KOPT-K1 (cell line): Measurements from ENCODE around the gene FGD6.
"Not testable (repeated sequence)": the region's sequence is repeated elsewhere in the genome, so short reads cannot be mapped to it uniquely, and the experiment has no call there.

Source experiments
- H3K27ac ChIP-seq: fragments of 200-600 bp; sonication (generic); 2 replicates; pipeline ENCODE4 v1.5.1; 2016; ENCODE audit warnings: antibody characterized with exemption, mild to moderate bottlenecking, low read depth, low read length; ENCODE audit not compliant: poor library complexity, severe bottlenecking
- H3K36me3 ChIP-seq: fragments of 200-600 bp; sonication (generic); 2 replicates; pipeline ENCODE4 v1.5.1; 2017; ENCODE audit warnings: antibody characterized with exemption, mild to moderate bottlenecking, low read length, moderate library complexity; ENCODE audit not compliant: insufficient read depth
- H3K9me3 ChIP-seq: fragments of 200-600 bp; sonication (generic); 2 replicates; pipeline ENCODE4 v1.5.1; 2017; ENCODE audit warnings: antibody characterized with exemption, low read length, mild to moderate bottlenecking; ENCODE audit not compliant: insufficient read depth, poor library complexity, severe bottlenecking

FGD6 gene

DNA sequence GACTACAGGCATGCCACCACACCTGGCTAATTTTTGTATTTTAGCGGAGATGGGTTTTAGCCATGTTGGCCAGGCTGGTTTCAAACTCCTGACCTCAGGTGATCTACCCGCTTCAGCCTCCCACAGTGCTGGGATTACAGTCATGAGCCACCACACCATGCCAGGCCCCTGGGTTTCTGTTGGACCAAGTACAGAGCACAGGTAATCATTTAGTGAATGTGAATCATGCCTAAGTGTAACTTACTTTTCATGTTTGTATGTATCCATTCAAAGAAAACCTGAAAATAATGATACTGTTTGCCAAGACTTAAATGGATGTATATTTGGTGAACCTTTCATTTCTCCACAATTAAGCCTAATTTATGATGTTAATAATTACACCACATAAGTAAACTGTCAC is 65.9 kb downstream of the FGD6 start:
- no peak overlapping the region for H3K27ac ChIP-seq
- H3K36me3 ChIP-seq: no peaks in the 10 kb centered on the region
- H3K9me3 ChIP-seq: no peaks in the 10 kb centered on the region

- Histone ChIP-seq H3K36me3 (no peaks in the 10 kb centered on the region), H3K9me3 (no peaks in the 10 kb centered on the region), H3K27ac (no peak overlapping the region)
These were observed 66.8 kb downstream of the FGD6 start for GRCh38 chr12:95150501-95150900.

GRCh38 chr12:95147866-95148265 is 69.4 kb downstream of the FGD6 start:
- H3K27ac ChIP-seq: no peak overlapping the region
- no peaks in the 10 kb centered on the region for H3K36me3 ChIP-seq
- no peaks in the 10 kb centered on the region for H3K9me3 ChIP-seq

DNA sequence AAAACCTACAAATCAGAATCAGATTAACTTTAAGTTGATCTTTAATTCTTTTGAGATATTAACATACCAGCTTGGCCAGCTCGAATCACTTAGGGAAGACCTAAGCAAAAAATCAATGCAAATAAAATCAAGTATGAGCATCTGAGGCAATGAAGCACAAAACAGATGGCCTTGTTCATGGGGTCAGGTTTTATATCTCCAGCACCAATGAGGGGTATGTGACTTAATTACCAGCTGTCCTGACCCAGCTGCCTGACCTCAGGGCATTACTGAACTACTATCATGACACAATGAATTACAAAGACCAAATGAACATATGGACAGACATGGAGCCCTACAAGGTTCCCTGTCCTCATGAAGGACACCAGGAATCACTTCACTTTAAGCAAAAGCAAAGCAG is 70.5 kb downstream of the FGD6 start:
- Histone ChIP-seq H3K36me3 (no peaks in the 10 kb centered on the region), H3K9me3 (no peaks in the 10 kb centered on the region), H3K27ac (no peak overlapping the region)

DNA sequence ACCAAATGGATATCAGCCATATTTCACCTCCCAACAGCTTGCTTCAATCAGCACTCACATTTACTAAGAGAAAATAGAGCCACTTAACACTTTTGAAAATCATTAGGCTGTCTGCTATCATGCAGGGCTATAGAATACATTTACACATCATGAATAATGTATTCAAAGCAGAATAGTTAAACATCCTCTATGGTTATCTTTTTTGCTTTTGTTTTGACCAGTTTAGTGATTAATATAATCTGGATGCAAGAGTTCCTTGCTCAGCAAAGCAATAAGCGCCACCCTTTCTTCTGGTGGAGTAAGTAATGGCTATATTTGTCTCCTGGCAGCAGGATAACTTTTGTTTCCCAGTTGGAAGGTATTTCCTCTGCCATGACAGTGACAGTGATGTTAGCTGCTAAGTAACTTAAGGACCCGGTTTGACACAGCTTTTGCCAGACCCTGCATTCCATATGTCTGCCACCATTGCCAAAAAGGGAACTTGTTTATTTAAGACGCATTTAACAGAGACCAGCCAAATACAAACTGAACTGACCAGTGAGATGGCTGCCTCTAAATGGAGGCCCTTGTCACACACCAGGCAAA is 73.6 kb downstream of the FGD6 start:
- H3K9me3 ChIP-seq: no peaks in the 10 kb centered on the region
- no peak overlapping the region for H3K27ac ChIP-seq
- H3K36me3 ChIP-seq: no peaks in the 10 kb centered on the region

GRCh38 chr12:95142431-95143151 is 74.7 kb downstream of the FGD6 start:
- H3K9me3 ChIP-seq: no peaks in the 10 kb centered on the region
- no peak overlapping the region for H3K27ac ChIP-seq
- no peaks in the 10 kb centered on the region for H3K36me3 ChIP-seq

DNA sequence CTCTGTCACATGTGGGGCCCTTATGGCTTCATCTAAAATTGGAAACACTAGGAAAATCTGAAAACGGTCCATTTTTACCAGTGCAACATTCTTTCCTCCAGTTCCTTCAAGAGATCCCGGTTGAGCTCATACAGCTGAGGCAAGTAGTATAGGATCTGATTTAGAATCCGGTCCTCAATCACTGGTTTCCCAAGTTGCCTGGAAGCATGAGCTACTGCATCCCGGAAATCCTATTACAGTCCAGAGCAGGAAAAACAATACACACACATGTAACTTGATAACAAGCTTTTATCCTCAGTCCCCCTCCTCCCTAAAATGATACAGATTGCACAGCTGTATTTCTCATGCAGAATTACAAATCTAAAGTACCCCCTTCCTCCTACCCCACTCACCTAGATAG is 76.0 kb downstream of the FGD6 start:
- no peak overlapping the region for H3K27ac ChIP-seq
- H3K36me3 ChIP-seq: no peaks in the 10 kb centered on the region
- no peaks in the 10 kb centered on the region for H3K9me3 ChIP-seq

DNA sequence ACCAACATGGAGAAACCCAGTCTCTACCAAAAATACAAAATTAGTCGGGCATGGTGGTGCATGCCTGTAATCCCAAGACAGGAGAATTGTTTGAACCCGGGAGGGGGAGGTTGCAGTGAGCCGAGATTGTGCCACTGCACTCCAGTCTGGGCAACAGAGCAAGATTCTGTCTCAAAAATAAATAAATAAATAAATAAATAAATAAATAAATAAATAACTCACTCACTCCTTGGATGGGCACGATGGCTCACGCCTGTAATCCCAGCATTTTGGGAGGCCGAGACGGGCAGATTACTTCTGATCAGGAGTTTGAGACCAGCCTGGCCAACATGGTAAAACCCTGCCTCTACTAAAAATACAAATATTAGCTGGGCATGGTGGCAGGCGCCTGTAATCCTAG is 79.2 kb downstream of the FGD6 start:
- not testable (repeated sequence) for H3K9me3 ChIP-seq, H3K36me3 ChIP-seq, H3K27ac ChIP-seq

DNA sequence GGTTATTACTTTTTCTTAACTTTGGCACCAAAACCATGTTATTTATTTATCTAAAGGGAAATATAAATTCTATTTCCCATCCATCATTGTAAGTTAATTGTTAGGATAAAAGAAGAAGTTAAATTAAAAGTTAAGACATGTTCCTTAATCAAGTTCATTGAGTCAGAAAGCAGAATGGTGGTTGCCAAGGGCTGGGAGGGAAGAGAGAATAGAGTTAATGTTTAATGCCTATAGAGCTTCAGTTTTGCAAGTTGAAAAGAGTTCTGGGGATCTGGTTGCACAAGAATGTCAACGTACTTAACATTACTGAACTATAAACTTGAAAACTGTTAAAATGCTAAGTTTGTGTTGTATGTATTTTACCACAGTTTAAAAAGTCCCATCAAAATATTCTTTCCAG is 80.7 kb downstream of the FGD6 start:
- H3K36me3 ChIP-seq: no peaks in the 10 kb centered on the region
- H3K9me3 ChIP-seq: no peaks in the 10 kb centered on the region
- H3K27ac ChIP-seq: no peak overlapping the region

- H3K9me3 ChIP-seq: no peaks in the 10 kb centered on the region
- no peaks in the 10 kb centered on the region for H3K36me3 ChIP-seq
- H3K27ac ChIP-seq: no peak overlapping the region
These were observed 83.2 kb downstream of the FGD6 start for GRCh38 chr12:95134085-95134484.

- Histone ChIP-seq H3K27ac (no peak overlapping the region), H3K36me3 (no peaks in the 10 kb centered on the region)
These were observed 85.5 kb downstream of the FGD6 start for GRCh38 chr12:95131589-95132340.

GRCh38 chr12:95130096-95130495 is 87.2 kb downstream of the FGD6 start:
- Histone ChIP-seq H3K9me3 (no peaks in the 10 kb centered on the region), H3K27ac (no peak overlapping the region), H3K36me3 (no peaks in the 10 kb centered on the region)

More at GRCh38 chr12:95131589-95132340, 85.5 kb downstream of the FGD6 start:
- H3K9me3 ChIP-seq: no peaks in the 10 kb centered on the region

DNA sequence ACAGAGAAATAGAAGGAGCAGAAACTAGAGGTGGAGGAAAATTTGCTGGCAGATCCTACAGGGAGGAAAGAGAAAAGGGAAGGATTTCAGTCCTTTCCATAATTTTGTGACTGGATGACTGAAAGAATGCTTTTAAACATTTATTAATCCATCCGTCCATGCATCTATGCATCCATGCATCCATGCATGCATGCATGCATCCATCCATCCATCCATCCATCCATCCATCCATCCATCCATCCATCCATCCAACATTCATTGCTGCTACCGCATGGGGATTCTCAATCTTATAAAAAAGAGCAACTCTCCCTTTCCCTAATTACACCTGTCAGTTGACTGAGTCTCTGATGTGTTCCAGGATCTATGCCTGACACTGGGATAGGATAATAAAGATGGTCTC is 88.2 kb downstream of the FGD6 start:
- H3K27ac ChIP-seq: no peak overlapping the region
- H3K36me3 ChIP-seq: no peaks in the 10 kb centered on the region
- H3K9me3 ChIP-seq: no peaks in the 10 kb centered on the region

GRCh38 chr12:95126736-95127135 is 90.5 kb downstream of the FGD6 start:
- H3K9me3 ChIP-seq: no peaks in the 10 kb centered on the region
- H3K36me3 ChIP-seq: no peaks in the 10 kb centered on the region
- H3K27ac ChIP-seq: no peak overlapping the region

DNA sequence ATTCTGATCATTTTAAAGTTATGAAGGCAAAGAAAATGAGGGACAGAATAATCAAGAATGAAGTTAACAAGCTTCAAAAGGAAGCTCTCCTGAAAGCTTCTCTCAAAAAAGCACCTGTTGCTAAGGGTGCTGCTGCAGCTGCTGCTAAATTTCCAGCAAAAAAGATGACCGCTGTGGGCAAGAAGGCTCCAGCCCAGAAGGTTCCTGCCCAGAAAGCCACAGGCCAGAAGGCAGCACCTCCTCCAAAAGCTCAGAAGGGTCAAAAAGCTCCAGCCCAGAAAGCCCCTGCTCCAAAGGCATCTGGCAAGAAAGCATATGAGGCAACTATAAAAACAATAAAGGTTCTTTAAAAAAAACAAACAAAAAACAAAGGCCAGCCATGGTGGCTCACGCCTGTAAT is 91.2 kb downstream of the FGD6 start:
- H3K36me3 ChIP-seq: no peaks in the 10 kb centered on the region
- no peaks in the 10 kb centered on the region for H3K9me3 ChIP-seq
- H3K27ac ChIP-seq: no peak overlapping the region

GRCh38 chr12:95124106-95124505 is 93.2 kb downstream of the FGD6 start:
- Histone ChIP-seq H3K9me3 (no peaks in the 10 kb centered on the region), H3K27ac (no peak overlapping the region), H3K36me3 (no peaks in the 10 kb centered on the region)
